EL (cell line): Measurements from ENCODE around the gene GLT8D2.
"Not testable (repeated sequence)": the region's sequence is repeated elsewhere in the genome, so short reads cannot be mapped to it uniquely, and the experiment has no call there.

Experiments
- DNase-seq: peaks from one replicate; pipeline ENCODE4 v3.0.0-alpha.2; 2016

GLT8D2 gene

DNA sequence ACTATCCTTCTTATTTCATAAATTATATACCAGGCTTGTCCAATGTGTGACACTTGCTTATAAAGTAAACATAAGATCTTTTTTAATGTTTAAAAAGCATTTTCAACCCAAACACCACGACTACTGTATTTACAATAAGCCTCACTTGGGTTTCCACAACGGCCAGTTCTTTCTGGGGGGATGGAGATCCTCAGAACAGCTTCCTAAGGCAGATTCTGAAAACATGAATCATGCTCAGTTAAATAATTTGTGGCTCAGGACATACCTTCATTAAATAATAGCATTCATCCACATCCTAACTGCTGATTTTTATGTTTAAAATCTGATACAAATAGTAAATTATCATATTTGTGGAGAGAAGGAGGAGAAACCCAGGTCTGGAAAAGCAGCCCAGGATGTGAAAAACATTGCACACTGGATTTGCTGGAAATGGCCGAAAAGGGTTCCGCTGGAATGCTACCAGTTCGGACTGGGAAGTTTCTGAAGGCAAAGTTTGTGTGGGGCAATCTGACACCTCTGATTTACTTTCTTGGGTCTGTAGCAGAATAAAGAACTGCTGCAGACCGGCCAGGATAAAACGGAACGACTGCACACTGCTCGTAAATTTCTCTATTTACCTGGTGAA, 597 bp downstream of the GLT8D2 start:
- peak; percentile 60 for DNase-seq

DNA sequence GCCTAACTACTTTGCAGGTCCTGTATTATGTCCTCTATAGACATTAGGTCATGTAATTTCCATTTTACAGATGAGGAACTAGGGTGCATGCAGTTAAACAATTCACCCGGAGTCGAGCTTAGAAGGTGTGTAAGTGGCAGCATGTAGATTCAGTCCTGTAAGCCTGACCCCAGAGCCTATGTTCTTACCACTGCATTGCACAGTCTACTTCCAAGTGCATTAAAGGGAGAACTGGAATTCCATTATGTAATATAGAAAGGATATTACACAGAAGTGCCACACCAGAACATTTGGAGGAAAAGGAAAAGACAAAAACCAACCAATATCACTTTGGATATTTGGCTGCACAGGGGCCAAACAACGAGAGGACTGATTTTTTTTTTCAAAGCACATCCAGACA, 1.2 kb downstream of the GLT8D2 start:
- peak; percentile 15 for DNase-seq

DNA sequence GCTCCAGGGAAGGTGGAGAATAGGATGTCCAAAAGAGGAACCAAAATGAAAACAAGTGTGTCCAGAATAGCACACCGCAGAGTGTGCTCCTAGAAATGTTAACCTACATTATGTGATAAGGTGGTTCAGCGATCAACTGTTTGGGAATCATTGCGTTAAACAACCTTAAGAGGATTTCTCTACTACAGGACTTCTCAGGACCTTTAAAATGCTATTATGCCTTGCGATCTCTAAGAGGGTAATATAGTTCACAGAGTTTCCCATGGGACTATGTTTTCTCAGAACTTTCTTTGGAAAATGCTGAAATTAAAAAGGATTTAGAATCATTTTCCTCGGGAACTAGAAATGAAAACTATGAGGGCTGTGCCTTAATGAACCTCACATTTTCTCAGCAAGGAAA, 1.8 kb downstream of the GLT8D2 start:
- DNase-seq: no peak

DNA sequence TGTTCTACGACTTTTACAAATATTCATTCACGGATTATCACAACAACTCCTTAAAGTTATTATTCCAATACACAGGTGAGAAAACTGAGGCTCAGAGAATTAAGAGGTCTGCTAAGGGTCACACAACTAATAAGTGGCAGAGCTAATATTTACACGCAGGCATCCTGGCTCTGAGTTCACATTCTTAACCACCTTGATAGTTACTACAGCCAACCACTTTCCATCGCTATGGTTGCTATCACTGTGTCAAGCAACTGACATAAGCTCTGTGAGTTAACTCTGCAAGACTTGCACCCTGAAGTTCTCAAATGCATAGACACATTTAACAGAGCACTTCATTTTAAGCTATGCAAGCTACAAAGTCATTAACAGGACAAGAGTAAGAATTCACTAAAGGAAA, 3.7 kb downstream of the GLT8D2 start:
- DNase-seq: no peak

DNA sequence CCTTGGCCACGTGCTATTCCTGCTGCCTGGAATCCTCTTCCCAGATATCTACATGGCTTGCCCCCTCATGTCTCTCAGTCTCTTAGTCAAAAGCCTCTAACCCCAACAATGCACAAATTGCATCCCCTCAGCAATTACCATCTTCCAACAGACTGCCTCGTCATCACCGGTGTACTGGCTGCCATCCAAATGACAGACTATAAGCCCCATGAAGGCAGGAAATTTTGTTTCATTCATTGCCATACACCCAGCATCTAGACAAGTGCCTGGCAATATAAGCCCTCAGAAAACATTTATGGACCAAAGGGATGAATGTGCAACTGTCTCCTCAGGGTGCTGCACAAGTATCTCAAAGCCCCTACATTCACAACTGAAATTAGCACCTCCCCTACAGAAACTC, 5.8 kb downstream of the GLT8D2 start:
- DNase-seq: no peak

DNA sequence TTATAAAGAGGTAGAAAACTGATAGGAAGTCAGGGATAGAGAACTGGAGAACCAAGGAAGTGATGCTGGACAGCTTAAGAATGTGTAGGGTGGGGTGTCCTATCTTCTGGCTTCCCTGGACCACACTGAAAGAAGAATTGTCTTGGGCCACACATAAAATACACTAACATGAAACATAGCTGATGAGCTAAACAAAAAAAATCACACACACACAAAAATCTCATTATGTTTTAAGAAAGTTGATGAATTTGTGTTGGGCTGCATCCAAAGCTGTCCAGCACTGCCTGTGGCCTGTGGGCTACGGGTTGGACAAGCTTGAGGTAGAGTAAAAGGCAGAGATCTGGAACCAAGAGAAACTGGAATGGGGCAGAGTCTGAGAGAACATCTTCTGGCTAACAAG, 7.4 kb downstream of the GLT8D2 start:
- DNase-seq: no peak

DNA sequence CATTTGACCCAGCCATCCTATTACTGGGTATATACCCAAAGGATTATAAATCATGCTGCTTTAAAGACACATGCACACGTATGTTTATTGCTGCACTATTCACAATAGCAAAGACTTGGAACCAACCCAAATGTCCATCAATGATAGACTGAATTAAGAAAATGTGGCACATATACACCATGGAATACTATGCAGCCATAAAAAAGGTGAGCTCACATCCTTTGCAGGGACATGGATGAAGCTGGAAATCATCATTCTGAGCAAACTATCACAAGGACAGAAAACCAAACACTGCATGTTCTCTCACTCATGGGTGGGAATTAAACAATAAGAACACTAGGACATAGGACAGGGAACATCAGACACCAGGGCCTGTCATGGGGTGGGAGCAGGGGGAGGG, 10.2 kb downstream of the GLT8D2 start:
- not testable (repeated sequence) for DNase-seq

DNA sequence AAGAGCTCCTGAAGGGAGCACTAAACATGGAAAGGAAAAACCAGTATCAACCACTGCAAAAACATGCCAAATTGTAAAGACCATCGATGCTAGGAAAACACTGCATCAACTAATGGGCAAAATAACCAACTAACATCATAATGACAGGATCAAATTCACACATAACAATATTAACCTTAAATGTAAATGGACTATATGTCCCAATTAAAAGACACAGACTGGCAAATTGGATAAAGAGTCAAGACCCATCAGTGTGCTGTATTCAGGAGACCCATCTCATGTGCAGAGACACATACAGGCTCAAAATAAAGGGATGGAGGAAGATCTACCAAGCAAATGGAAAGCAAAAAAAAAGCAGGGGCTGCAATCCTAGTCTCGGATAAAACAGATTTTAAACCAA, 13.8 kb downstream of the GLT8D2 start:
- not testable (repeated sequence) for DNase-seq

DNA sequence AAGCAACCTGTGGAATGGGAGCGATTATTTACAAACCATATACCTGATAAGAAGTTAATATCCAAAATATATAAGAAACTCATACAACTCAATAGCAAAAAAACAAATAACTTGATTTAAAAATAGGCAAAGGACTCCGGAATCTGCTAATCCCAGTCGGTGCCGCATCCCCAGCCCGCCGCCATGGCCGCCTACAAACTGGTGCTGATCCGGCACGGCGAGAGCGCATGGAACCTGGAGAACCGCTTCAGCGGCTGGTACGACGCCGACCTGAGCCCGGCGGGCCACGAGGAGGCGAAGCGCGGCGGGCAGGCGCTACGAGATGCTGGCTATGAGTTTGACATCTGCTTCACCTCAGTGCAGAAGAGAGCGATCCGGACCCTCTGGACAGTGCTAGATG, 19.4 kb downstream of the GLT8D2 start:
- DNase-seq: not testable (repeated sequence)

DNA sequence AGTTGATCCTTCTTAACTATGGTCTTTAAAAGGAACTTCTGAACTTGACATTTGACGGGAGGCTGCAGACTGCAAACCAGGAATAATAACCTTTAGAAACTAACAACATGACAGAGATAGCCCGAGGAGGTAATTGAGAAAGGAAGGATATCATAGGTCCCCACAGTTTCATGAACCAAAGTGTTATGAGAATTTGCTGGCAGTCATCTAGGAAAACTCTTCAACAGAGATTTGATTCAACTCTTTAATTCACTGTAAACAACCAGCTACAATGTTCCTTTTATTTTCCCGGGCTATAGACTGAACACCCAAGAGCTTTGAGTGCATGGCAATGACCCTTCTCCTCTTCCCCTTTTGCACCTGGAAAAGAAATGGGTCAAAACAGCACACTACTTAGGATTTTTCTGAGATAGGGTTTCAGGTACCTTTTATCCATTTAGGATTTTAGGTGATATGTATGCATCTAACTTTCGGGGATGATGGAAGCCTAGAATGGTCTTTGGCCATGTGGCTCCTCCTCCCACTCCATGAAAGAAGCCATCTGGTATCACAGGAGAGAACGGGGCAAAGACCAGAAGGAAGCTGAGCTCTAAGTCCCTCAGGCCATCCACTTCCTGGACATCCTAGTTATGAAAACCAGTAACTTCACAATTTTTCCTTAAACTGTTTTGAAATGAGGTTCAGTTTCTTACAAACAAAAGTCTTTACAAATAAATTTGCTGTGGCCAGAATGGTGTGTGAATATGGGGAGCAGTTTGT, 23.0 kb downstream of the GLT8D2 start:
- DNase-seq: no peak

DNA sequence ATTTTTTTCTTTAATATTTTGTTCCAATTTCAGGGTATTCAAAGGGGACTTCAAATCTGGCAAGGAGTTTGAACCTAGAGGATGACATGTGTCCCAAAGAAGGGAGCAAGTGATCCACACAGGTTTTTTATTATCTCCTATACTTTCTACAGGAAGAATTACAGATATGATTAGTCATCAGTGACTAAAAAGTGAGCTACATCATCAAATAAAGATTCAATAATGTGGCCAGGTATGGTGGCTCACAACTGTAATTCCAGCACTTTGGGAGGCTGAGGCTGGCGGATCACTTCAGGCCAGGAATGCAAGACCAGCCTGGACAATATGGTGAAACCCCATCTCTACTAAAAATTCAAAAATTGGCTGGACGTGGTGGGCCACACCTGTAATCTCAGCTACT, 24.2 kb downstream of the GLT8D2 start:
- DNase-seq: no peak

DNA sequence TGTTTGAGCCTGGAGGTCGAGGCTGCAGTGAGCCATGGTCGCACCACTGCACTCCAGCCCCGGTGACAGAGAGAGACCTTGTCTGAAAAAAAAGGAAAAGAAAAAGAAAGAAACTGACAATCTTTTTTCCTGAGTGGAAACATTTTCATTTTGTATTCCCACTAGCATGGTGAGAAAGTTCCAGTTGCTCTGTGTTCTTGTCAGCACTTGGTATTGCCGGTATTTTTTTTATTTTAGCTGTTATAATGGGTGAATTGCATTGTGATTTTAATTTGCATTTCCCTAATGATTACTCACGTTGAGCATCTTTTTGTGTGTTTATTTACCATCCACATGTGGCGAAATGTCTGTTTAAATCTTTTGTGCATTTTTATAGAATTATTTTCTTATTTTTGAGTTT, 25.6 kb downstream of the GLT8D2 start:
- DNase-seq: no peak

DNA sequence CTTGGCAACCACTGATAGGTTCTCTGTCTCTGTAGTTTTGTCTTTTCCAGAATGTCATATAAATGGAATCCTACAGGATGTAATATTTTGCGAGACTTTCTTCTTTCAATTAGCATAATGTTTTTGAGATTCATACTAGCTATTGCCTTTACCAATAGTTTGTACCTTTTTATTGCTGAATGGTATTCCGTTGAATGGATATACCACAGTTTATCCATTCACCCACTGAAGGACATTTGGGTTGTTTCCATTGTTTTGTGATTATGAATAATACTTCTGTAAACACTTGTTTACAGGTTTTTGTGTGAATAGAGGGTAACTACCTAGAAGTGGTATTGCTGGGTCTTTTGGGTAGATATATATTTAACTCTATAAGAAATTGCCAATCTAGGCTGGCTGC, 26.3 kb downstream of the GLT8D2 start:
- DNase-seq: no peak

DNA sequence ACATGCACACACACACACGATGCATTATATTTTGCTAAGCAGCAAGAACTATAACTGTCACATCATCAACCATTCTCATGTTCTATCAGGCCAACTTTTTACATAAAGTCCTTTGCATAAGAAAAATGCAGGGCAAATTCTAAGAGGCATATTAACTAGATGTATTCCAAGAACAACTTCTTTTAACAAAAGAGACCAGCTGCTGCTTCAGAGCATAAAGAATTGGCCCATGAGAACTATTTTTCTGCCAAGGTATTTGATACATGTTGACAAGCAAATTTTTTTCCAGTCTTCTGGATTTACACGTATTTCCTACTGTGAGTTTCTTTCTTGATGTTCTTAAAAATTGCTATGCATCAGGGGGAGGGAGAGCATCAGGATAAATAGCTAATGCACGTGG, 27.2 kb downstream of the GLT8D2 start:
- DNase-seq: no peak

DNA sequence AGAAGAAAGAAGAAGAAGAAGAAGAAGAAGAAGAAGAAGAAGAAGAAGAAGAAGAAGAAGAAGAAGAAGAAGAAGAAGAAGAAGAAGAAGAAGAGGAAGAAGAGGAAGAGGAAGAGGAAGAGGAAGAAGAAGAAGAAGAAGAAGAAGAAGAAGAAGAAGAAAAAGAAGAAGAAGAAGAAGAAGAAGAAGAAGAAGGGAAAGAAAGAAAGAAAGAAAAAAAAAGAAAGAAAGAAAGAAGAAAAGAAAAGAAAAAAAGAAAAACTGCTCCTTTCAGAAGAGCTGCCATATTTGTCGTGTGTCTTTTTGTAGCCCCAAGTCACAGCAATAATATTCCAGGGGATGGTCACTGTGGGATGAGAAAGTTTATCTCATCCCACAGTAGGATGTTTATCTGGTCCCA, 28.1 kb downstream of the GLT8D2 start:
- not testable (repeated sequence) for DNase-seq

DNA sequence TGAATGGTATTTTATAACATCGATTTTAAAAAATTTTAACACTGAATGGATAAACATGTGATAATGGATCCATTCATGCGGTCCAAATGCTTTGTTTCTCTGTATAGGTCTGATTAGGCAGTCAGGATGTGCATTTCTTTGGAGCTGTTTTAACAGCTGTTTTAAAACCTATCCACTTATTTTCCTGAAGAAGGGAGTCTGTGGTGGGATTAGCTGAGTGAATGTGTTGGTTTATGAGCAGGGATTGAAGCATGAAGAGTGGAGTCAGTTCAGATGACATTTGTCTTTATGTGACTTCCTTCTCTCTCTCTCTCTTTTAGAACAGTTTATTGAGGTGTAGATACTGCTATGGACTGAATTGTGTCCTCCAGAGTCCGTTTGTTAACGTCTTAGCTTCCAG, 37.7 kb downstream of the GLT8D2 start:
- DNase-seq: no peak

DNA sequence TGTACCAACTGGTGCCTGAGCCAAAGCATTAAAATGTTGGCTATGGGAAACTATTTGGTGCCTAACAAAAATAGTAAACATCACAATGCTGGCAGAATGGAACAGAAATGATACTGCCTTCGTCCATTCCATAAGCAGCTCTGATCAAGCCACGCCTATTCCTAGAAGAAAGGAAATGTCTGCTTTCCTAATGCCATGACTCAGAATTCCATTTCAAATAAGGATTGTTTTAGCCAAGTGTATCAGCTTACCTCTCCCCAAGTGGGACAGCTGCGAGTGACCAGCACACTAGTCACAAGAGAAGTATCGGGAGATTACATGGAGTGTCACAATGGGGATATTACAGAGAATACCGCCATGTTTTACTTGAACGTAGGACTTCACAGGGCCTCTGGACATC, 38.7 kb downstream of the GLT8D2 start:
- peak; percentile 84 for DNase-seq

DNA sequence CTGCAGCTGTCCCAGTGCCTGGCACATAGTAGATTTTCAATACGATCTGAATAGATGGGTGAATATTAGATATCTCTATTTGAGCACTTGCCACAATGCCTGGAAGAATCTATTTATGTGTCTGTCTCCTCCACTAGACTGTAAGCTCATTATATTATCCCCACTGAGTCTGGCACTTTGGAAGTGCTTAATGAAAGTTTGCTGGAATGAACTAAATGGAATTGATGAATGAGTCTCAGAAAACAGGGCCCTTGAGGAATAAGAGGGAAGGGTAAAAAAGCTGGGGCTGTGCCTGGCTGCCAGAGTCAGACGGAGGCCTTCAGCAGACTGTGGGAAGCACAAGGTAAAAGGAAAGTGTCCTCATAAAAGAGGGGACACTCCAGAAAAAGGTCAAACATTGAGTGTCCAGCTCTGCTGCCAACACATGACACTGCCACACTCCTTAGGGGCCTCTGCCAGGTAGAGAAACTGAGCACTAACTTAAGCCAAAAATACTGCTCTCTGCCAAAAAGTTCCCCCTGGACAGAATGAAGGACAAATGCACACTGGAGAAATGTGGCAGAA, 39.3 kb downstream of the GLT8D2 start:
- no peak for DNase-seq

DNA sequence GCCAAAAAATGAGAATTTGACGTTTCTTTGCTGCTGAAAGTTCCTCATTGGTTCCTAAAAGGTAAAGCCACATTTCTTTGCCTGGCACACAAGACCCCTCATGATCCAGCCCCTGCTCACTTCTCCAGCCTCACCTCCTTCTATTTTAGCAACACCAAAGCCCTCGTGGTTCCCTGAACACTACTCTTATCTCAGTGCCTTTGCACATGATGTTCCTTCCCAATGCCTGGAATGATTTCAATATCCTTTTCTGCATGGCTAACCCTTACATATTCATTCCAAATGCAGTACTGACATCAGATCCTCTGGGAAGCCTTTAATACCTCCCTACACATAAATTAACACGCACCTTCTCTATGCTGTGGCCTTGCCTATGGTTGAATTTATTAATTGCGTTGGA, 39.9 kb downstream of the GLT8D2 start:
- DNase-seq: no peak

DNA sequence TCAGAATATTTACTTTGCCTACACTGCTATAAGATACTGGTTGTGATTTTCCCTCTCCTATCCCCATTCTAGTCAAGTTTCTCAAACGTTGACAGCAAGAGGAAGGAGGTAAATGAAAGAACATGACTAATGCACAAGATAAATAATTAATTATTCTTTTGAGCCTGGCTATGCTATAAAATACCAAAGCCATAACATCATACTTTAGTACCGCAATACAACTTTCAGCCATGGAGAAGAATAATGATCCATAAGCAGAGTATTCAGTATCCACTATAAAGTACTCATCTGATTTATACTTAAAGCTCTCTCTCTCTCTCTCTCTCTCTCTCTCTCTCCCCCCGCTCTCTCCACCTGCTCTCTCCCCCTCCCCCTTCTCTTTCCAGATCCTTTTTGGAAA, 43.1 kb downstream of the GLT8D2 start:
- DNase-seq: peak; percentile 75

DNA sequence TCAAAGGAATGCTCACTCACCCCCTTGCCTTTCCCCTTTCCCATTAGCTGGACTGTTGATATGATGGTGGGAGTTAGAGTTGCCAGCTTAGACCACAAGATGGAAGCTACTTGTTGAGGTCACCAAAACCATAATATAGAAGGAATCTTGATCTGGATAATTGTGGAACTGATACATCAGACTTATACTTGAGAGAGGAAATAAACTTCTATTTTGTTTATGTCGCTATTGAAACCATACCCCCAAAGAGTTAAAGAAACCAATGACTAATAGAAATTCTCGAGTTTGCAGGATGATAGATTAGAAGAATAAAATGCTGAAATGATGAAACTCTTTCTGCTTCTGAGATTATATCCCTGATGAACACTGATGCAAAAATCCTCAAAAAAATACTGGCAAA, 46.4 kb downstream of the GLT8D2 start:
- no peak for DNase-seq

DNA sequence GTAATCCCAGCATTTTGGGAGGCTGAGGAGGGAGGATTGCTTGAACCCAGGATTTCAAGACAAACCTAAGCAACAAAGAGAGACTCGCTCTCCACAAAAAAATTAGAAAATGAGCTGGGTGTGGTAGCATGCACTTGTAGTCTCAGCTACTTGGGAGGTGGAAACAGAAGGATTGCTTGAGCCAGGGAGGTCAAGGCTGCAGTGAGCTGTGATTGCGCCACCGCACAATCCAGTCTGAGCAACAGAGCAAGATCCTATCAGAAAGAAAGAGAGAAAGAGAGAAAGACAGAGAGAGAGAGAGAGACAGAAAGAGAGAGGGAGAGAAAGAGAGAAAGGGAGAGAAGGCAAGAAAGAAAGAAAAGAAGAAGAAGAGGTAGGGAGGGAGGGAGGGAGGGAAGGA, 47.3 kb downstream of the GLT8D2 start:
- no peak for DNase-seq

DNA sequence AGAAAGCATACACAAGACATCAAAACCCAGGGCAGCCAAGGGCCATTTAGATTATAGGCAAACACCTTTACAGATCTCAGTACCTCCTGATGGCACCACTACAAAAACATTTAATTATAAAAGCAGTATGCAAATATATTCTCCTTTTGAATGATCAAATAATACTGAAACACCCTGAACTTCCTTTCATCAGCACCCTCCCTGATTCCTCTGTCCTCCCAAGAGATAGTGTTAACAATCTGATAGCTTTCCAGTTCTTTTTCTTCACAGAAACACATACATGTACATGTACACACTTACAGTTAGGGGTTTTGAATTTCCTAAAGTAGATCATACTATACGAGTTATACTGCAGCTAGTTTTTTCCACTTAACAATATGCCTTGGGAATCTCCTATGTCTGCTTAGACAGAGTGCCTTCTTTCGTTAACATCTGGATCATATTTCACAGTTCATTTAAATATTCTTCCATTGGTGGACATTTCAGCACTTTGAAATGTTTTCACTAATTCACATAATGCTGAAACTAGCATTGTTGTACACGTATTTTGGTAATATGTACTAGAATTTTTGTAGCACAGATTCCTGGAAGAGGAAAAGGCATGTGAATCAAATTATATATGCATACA, 49.1 kb downstream of the GLT8D2 start:
- DNase-seq: no peak

DNA sequence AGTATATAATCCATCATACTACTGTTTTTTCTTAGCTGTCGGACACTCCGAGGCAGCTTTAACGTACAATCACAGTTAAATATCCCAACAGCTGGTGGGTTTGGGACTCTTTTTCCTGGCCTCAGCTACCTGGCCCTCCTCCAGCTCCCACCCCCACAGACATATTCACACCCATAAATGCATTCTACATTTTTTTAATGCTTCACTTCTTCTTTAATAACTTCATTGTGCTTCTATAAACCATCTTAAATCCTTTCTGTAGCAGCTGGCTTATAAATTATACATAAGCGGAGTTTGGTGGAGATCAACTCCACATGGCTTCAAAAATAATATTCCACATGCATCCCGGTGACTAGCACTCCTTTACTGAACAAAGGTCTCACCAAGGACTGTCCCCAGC, 51.0 kb downstream of the GLT8D2 start:
- DNase-seq: no peak
